KMS-11 (cell line): ENCODE data around the gene SLC22A4.

Experiments
- H2AFZ ChIP-seq: fragments of 200-600 bp; sonication (generic); 2 replicates; pipeline ENCODE4 v1.6.1; 2016; ENCODE audit warnings: antibody characterized with exemption, mixed run types, low read depth
- H3K27ac ChIP-seq: fragments of 200-600 bp; sonication (generic); 2 replicates; pipeline ENCODE4 v1.6.1; 2016; ENCODE audit warnings: mild to moderate bottlenecking, mixed run types
- H3K27me3 ChIP-seq: fragments of 200-600 bp; sonication (generic); 2 replicates; pipeline ENCODE4 v1.6.1; 2017; ENCODE audit warnings: mild to moderate bottlenecking, low read depth, mixed run types, moderate library complexity; ENCODE audit not compliant: insufficient read depth
- H3K36me3 ChIP-seq: fragments of 200-600 bp; sonication (generic); 2 replicates; pipeline ENCODE4 v1.6.1; 2017; ENCODE audit warnings: mild to moderate bottlenecking, mixed run types; ENCODE audit not compliant: insufficient read depth
- H3K4me1 ChIP-seq: fragments of 200-600 bp; sonication (generic); 2 replicates; pipeline ENCODE4 v1.6.1; 2016; ENCODE audit warnings: mild to moderate bottlenecking, low read depth, mixed run types; ENCODE audit not compliant: poor library complexity, severe bottlenecking
- H3K4me2 ChIP-seq: fragments of 200-600 bp; sonication (generic); 2 replicates; pipeline ENCODE4 v1.7.0; 2016; ENCODE audit warnings: mild to moderate bottlenecking, mixed run types
- H3K4me3 ChIP-seq: fragments of 200-600 bp; sonication (generic); IDR thresholded peaks from 2 replicates; pipeline ENCODE4 v1.6.1; 2017; ENCODE audit warnings: low read depth, low read length, mixed read lengths; ENCODE audit not compliant: insufficient read depth
- H3K79me2 ChIP-seq: fragments of 200-600 bp; sonication (generic); 2 replicates; pipeline ENCODE4 v1.6.1; 2016; ENCODE audit warnings: low read depth, mixed run types; ENCODE audit not compliant: insufficient read depth
- H3K9ac ChIP-seq: fragments of 200-600 bp; sonication (generic); 2 replicates; pipeline ENCODE4 v1.6.1; 2016; ENCODE audit warnings: mild to moderate bottlenecking, mixed run types
- H4K20me1 ChIP-seq: fragments of 200-600 bp; sonication (generic); 2 replicates; pipeline ENCODE4 v1.6.1; 2016; ENCODE audit warnings: mild to moderate bottlenecking, mixed run types; ENCODE audit not compliant: insufficient read depth
- CTCF ChIP-seq: fragments of 200-600 bp; sonication (generic); conservative IDR thresholded peaks from 2 replicates; pipeline ENCODE4 v1.6.1; 2017; ENCODE audit warnings: low read depth, mild to moderate bottlenecking, antibody characterized with exemption, low read length, moderate library complexity, mixed read lengths

SLC22A4 gene

GRCh38 chr5:132325691-132326090 lies 31.5 kb downstream of the SLC22A4 start:
- H4K20me1 ChIP-seq = no peaks in the 10 kb centered on the region
- H3K9ac ChIP-seq = no peak overlapping the region
- no peaks in the 10 kb centered on the region for H3K79me2 ChIP-seq
- no peak for TF ChIP-seq CTCF
- H3K4me1 ChIP-seq = no peaks in the 10 kb centered on the region
- H3K27me3 ChIP-seq = no peaks in the 10 kb centered on the region
- H3K4me3 ChIP-seq = no peak overlapping the region
- H3K27ac ChIP-seq = no peak overlapping the region
- no peak overlapping the region for H2AFZ ChIP-seq
- no peak overlapping the region for H3K4me2 ChIP-seq
- H3K36me3 ChIP-seq = no peaks in the 10 kb centered on the region

GRCh38 chr5:132327252-132327955 lies 33.2 kb downstream of the SLC22A4 start:
- no peak overlapping the region for H3K9ac ChIP-seq
- H3K27ac ChIP-seq = no peak overlapping the region
- no peaks in the 10 kb centered on the region for H4K20me1 ChIP-seq
- H2AFZ ChIP-seq = no peak overlapping the region
- TF ChIP-seq CTCF = no peak
- no peak overlapping the region for H3K4me2 ChIP-seq
- H3K79me2 ChIP-seq = no peaks in the 10 kb centered on the region
- H3K36me3 ChIP-seq = no peaks in the 10 kb centered on the region
- no peaks in the 10 kb centered on the region for H3K4me1 ChIP-seq
- no peak overlapping the region for H3K4me3 ChIP-seq
- H3K27me3 ChIP-seq = no peaks in the 10 kb centered on the region

- Histone ChIP-seq H3K36me3 (no peaks in the 10 kb centered on the region), H2AFZ (no peak overlapping the region), H4K20me1 (no peaks in the 10 kb centered on the region), H3K27me3 (no peaks in the 10 kb centered on the region), H3K9ac (no peak overlapping the region), H3K27ac (no peak overlapping the region), H3K4me1 (no peaks in the 10 kb centered on the region), H3K79me2 (no peaks in the 10 kb centered on the region), H3K4me3 (no peak overlapping the region), H3K4me2 (no peak overlapping the region)
- TF ChIP-seq CTCF = no peak
Observed at GRCh38 chr5:132334812-132335211, 40.6 kb downstream of the SLC22A4 start.

- TF ChIP-seq CTCF = no peak
- H3K36me3 ChIP-seq = no peaks in the 10 kb centered on the region
- no peak overlapping the region for H3K4me3 ChIP-seq
- no peak overlapping the region for H3K9ac ChIP-seq
- H3K4me1 ChIP-seq = no peaks in the 10 kb centered on the region
- no peaks in the 10 kb centered on the region for H4K20me1 ChIP-seq
- H3K4me2 ChIP-seq = no peak overlapping the region
- no peak overlapping the region for H2AFZ ChIP-seq
- H3K27me3 ChIP-seq = no peaks in the 10 kb centered on the region
- H3K79me2 ChIP-seq = no peaks in the 10 kb centered on the region
- no peak overlapping the region for H3K27ac ChIP-seq
Observed at GRCh38 chr5:132335402-132335801, 41.2 kb downstream of the SLC22A4 start.
